HepG2 (cell line): ENCODE measurements around the gene B3GNT7. TPM values are rescaled to one million over a fixed set of nuclear protein-coding genes. Genes with fewer than 3 reads are reported as not detected.

ENCODE experiments used
- BORCS8-MEF2B ChIP-seq: sonication (generic); formaldehyde crosslinking; IDR thresholded peaks from 2 replicates; pipeline ENCODE4 v1.8.0; 2022; ENCODE audit warnings: mild to moderate bottlenecking, missing genetic modification reagents
- CENPX ChIP-seq: sonication (generic); formaldehyde crosslinking; IDR thresholded peaks from 2 replicates; pipeline ENCODE4 v1.9.0; 2021; ENCODE audit warnings: mild to moderate bottlenecking, missing genetic modification reagents, moderate library complexity
- MIER3 ChIP-seq: IDR thresholded peaks from 2 replicates; pipeline ENCODE4 v1.6.1; 2016; ENCODE audit warnings: missing compliant biosample characterization, borderline replicate concordance
- PAX8 ChIP-seq: sonication (generic); formaldehyde crosslinking; IDR thresholded peaks from 2 replicates; pipeline ENCODE4 v1.8.0; 2022; ENCODE audit warnings: mild to moderate bottlenecking, missing genetic modification reagents, borderline replicate concordance
- PHB2 ChIP-seq: fragments of 450-650 bp; IDR thresholded peaks from 2 replicates; pipeline ENCODE4 v1.6.1; 2018; ENCODE audit not compliant: partially characterized antibody
- RAD51 ChIP-seq: fragments of 450-650 bp; IDR thresholded peaks from 2 replicates; pipeline ENCODE4 v1.6.1; 2016; ENCODE audit warnings: borderline replicate concordance
- RARA ChIP-seq: IDR thresholded peaks from 2 replicates; pipeline ENCODE4 v1.6.1; 2016; ENCODE audit warnings: missing genetic modification reagents, missing compliant biosample characterization
- RBM39 ChIP-seq: fragments of 200-400 bp; formaldehyde crosslinking; IDR thresholded peaks from one replicate; pipeline ENCODE4 v1.6.1; 2018; ENCODE audit warnings: antibody characterized with exemption, mild to moderate bottlenecking, low read depth, low read length; ENCODE audit not compliant: poor library complexity, severe bottlenecking
- RFX3 ChIP-seq: IDR thresholded peaks from 2 replicates; pipeline ENCODE4 v1.6.1; 2016; ENCODE audit warnings: missing biosample characterization, missing genetic modification reagents
- SCMH1 ChIP-seq: sonication (generic); formaldehyde crosslinking; IDR thresholded peaks from 2 replicates; pipeline ENCODE4 v1.9.0; 2021; ENCODE audit warnings: missing genetic modification reagents, mild to moderate bottlenecking, borderline replicate concordance
- SOX5 ChIP-seq: IDR thresholded peaks from 2 replicates; pipeline ENCODE4 v1.6.1; 2016; ENCODE audit warnings: borderline replicate concordance
- ZBTB42 ChIP-seq: sonication (generic); formaldehyde crosslinking; IDR thresholded peaks from 2 replicates; pipeline ENCODE4 v1.5.0; 2020; ENCODE audit warnings: mild to moderate bottlenecking, missing genetic modification reagents
- ZNF567 ChIP-seq: sonication (generic); formaldehyde crosslinking; IDR thresholded peaks from 2 replicates; pipeline ENCODE4 v1.8.1; 2023; ENCODE audit warnings: mild to moderate bottlenecking, missing genetic modification reagents, borderline replicate concordance
- polyA plus RNA-seq, 8 experiments: library from polyadenylated mRNA; depleted of rRNA in 3 of 8; stranded (reverse) in 7 of 8; unstranded in 1 of 8; fragments of >200 nt; fragmentation: Illumina TruSeq in 4 of 8; extraction: Trizol in 4 of 8; gene quantifications; 2 replicates each; pipeline versions ENCODE4 v1.2.1 to v1.2.3, GENCODE V29; 2011 to 2016; ENCODE audit warnings: low read depth in 4 of 8, missing spikeins in 1 of 8, mixed read lengths in 1 of 8; ENCODE audit not compliant: insufficient read depth in 1 of 8
- total RNA-seq, 5 experiments: library from RNA; depleted of rRNA; stranded (reverse); fragments of >200 nt; fragmentation: Illumina TruSeq; extraction: Trizol; gene quantifications; 2 replicates each; pipeline ENCODE4 v1.2.3, GENCODE V29; 2016; ENCODE audit warnings: low read depth in 1 of 5
- TF ChIP-seq, protein P1 (sequence below): IDR thresholded peaks from 2 replicates; pipeline ENCODE4 v1.6.1; 2016; ENCODE audit warnings: missing compliant biosample characterization, missing genetic modification reagents, borderline replicate concordance
- TF ChIP-seq, protein P2 (sequence below): sonication (generic); formaldehyde crosslinking; IDR thresholded peaks from 2 replicates; pipeline ENCODE4 v1.5.0; 2020; ENCODE audit warnings: mild to moderate bottlenecking, low read depth, missing genetic modification reagents, borderline replicate concordance
- TF ChIP-seq, protein P3 (sequence below): sonication (generic); formaldehyde crosslinking; IDR thresholded peaks from 2 replicates; pipeline ENCODE4 v1.8.1; 2023; ENCODE audit warnings: missing genetic modification reagents, mild to moderate bottlenecking, borderline replicate concordance
- TF ChIP-seq, protein P4 (sequence below), 2 experiments: sonication (generic) in 1 of 2; formaldehyde crosslinking in 1 of 2; IDR thresholded peaks; 2 replicates each; pipeline versions ENCODE4 v1.4.0 to v1.6.1; 2018 to 2020; ENCODE audit warnings: missing genetic modification reagents in 2 of 2, borderline replicate concordance in 1 of 2, low read depth in 1 of 2, mild to moderate bottlenecking in 1 of 2, missing biosample characterization in 1 of 2
- TF ChIP-seq, protein P5 (sequence below): sonication (generic); formaldehyde crosslinking; IDR thresholded peaks from 2 replicates; pipeline ENCODE4 v1.4.0; 2020; ENCODE audit warnings: mild to moderate bottlenecking, missing genetic modification reagents

Gene B3GNT7
- total and polyA plus RNA-seq, 2 of the 13 experiments (the other 11 are each of a cell fraction or from before 2014, with no cell fraction given), result 0.04 to 0.24 TPM

DNA sequence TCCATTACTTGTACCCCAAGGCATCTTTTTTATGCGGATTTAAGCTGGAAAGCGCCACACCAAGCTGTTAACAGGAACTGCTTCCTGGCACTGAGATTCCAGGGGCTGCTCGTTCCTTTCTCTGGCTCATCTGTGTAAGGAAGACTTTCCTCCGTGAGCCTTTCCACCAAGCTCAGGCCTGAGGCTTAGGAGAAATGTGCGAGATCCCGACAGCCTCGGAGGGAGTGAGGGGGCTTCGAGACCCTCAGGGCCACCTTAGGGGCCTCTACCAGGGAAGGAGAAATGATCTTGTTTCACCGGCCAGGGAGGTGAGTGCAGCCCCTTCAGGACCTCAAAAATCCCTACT, 17.1 kb downstream of the B3GNT7 start (continued):
- TF ChIP-seq, protein P1, sequence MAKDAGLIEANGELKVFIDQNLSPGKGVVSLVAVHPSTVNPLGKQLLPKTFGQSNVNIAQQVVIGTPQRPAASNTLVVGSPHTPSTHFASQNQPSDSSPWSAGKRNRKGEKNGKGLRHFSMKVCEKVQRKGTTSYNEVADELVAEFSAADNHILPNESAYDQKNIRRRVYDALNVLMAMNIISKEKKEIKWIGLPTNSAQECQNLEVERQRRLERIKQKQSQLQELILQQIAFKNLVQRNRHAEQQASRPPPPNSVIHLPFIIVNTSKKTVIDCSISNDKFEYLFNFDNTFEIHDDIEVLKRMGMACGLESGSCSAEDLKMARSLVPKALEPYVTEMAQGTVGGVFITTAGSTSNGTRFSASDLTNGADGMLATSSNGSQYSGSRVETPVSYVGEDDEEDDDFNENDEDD (CRISPR knock-in tag), result no peak
- TF ChIP-seq SCMH1 (CRISPR knock-in tag), result no peak
- TF ChIP-seq ZBTB42, result no peak
- no peak for TF ChIP-seq RBM39
- TF ChIP-seq, protein P2, sequence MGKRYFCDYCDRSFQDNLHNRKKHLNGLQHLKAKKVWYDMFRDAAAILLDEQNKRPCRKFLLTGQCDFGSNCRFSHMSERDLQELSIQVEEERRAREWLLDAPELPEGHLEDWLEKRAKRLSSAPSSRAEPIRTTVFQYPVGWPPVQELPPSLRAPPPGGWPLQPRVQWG (CRISPR knock-in tag), result no peak
- TF ChIP-seq RAD51, result no peak
- no peak for TF ChIP-seq BORCS8-MEF2B (CRISPR knock-in tag)
- no peak for TF ChIP-seq RARA (CRISPR knock-in tag)
- TF ChIP-seq, protein P3, sequence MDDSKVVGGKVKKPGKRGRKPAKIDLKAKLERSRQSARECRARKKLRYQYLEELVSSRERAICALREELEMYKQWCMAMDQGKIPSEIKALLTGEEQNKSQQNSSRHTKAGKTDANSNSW (CRISPR knock-in tag), result no peak
- TF ChIP-seq CENPX (CRISPR knock-in tag), result no peak
- TF ChIP-seq, protein P4, sequence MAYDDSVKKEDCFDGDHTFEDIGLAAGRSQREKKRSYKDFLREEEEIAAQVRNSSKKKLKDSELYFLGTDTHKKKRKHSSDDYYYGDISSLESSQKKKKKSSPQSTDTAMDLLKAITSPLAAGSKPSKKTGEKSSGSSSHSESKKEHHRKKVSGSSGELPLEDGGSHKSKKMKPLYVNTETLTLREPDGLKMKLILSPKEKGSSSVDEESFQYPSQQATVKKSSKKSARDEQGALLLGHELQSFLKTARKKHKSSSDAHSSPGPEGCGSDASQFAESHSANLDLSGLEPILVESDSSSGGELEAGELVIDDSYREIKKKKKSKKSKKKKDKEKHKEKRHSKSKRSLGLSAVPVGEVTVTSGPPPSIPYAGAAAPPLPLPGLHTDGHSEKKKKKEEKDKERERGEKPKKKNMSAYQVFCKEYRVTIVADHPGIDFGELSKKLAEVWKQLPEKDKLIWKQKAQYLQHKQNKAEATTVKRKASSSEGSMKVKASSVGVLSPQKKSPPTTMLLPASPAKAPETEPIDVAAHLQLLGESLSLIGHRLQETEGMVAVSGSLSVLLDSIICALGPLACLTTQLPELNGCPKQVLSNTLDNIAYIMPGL (CRISPR knock-in tag; IDR thresholded peaks at IDR 0.05; ENCODE audit: borderline replicate concordance in 1 of 2, low read depth in 1 of 2), result peak; percentile 2 to 14; a peak in 1 of 4 replicates
- TF ChIP-seq PHB2, result no peak
- TF ChIP-seq, protein P5, sequence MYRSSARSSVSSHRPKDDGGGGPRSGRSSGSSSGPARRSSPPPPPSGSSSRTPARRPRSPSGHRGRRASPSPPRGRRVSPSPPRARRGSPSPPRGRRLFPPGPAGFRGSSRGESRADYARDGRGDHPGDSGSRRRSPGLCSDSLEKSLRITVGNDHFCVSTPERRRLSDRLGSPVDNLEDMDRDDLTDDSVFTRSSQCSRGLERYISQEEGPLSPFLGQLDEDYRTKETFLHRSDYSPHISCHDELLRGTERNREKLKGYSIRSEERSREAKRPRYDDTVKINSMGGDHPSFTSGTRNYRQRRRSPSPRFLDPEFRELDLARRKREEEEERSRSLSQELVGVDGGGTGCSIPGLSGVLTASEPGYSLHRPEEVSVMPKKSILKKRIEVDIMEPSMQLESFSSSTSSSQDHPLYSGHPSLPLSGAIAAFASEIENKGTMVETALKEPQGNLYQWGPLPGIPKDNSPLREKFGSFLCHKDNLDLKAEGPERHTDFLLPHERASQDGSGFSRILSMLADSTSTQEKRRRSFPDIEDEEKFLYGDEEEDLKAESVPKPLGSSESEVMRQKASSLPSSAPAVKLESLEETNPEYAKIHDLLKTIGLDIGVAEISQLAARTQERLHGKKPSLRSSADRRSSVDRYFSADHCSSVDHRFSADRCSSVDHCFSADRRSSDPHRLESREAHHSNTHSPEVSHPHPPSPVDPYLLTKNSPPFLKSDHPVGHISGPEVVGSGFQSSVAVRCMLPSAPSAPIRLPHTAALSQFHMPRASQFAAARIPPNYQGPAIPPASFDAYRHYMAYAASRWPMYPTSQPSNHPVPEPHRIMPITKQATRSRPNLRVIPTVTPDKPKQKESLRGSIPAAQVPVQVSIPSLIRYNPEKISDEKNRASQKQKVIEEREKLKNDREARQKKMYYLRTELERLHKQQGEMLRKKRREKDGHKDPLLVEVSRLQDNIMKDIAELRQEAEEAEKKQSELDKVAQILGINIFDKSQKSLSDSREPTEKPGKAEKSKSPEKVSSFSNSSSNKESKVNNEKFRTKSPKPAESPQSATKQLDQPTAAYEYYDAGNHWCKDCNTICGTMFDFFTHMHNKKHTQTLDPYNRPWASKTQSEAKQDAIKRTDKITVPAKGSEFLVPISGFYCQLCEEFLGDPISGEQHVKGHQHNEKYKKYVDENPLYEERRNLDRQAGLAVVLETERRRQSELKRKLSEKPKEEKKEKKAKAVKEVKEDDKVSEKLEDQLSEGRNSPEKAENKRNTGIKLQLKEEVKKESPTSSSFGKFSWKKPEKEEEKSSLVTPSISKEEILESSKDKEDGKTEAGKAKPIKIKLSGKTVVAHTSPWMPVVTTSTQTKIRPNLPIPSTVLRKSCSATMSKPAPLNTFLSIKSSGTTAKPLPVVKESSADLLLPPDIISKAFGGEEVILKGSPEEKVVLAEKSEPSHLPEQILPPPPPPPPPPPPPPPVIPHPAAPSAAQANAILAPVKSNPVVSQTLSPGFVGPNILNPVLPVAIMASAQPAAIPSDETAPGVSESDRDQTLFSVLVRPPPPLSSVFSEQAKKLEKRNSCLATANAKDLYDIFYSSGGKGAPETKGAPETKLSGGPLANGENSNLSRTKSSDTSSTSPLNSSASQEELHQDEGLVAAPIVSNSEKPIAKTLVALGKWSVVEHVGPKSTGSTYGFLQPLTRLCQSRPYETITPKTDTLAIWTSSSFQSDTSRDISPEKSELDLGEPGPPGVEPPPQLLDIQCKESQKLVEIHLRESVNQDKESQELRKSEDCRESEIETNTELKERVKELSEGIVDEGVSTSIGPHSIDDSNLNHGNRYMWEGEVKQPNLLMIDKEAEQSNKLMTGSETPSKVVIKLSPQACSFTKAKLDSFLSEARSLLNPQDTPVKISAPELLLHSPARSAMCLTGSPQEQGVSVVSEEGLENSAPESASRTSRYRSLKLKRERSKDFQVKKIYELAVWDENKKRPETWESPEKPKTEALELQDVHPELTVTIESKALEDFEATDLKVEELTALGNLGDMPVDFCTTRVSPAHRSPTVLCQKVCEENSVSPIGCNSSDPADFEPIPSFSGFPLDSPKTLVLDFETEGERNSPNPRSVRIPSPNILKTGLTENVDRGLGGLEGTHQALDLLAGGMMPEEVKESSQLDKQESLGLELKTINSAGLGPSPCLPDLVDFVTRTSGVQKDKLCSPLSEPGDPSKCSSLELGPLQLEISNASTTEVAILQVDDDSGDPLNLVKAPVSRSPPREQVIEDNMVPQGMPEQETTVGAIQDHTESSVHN (CRISPR knock-in tag), result no peak
- no peak for TF ChIP-seq MIER3 (CRISPR knock-in tag)
- TF ChIP-seq SOX5 (CRISPR knock-in tag), result no peak
- no peak for TF ChIP-seq RFX3 (CRISPR knock-in tag)
- TF ChIP-seq PAX8 (CRISPR knock-in tag), result no peak
- TF ChIP-seq ZNF567 (CRISPR knock-in tag), result no peak
